ENCODE measurements around the gene TTC28. TPM values are rescaled to one million over a fixed set of nuclear protein-coding genes. Genes with fewer than 3 reads are reported as not detected.
"Not testable (repeated sequence)": the region's sequence is repeated elsewhere in the genome, so short reads cannot be mapped to it uniquely, and the experiment has no call there.

Gene TTC28
- total and polyA plus RNA-seq, 2 donors, result 15.9 to 81.9 TPM

GRCh38 chr22:28656181-28656580, 23.5 kb downstream of the TTC28 start:
- WGBS, result 60% methylated on average over 3 of the region's 3 CpGs
- no peak for DNase-seq (ENCODE audit: extremely low spot score)
- Histone ChIP-seq H3K27ac (ENCODE audit: low read depth) (no peak overlapping the region), H3K4me3 (ENCODE audit: low read depth, low read length) (no peak overlapping the region), H3K4me1 (ENCODE audit: insufficient read depth) (no peaks in the 10 kb centered on the region), H3K36me3 (ENCODE audit: insufficient read depth) (no peaks in the 10 kb centered on the region)

GRCh38 chr22:28650463-28650862, 29.2 kb downstream of the TTC28 start:
- Histone ChIP-seq H3K27ac (ENCODE audit: low read depth) (no peak overlapping the region), H3K4me3 (ENCODE audit: low read depth, low read length) (no peak overlapping the region), H3K36me3 (ENCODE audit: insufficient read depth) (no peaks in the 10 kb centered on the region), H3K4me1 (ENCODE audit: insufficient read depth) (no peaks in the 10 kb centered on the region)
- DNase-seq (ENCODE audit: extremely low spot score), result no peak

- H3K4me3 ChIP-seq (ENCODE audit: low read depth, low read length), result no peak overlapping the region
- H3K36me3 ChIP-seq (ENCODE audit: insufficient read depth), result no peaks in the 10 kb centered on the region
- 98% methylated on average over 4 of the region's 4 CpGs for WGBS
- H3K27ac ChIP-seq (ENCODE audit: low read depth), result no peak overlapping the region
- DNase-seq (ENCODE audit: extremely low spot score), result no peak
- no peaks in the 10 kb centered on the region for H3K4me1 ChIP-seq (ENCODE audit: insufficient read depth)
Observed at GRCh38 chr22:28648792-28649191, 30.8 kb downstream of the TTC28 start.

GRCh38 chr22:28647216-28647615, 32.4 kb downstream of the TTC28 start:
- no peak overlapping the region for H3K27ac ChIP-seq (ENCODE audit: low read depth)
- 98% methylated on average over 3 of the region's 3 CpGs for WGBS
- H3K4me1 ChIP-seq (ENCODE audit: insufficient read depth), result no peaks in the 10 kb centered on the region
- H3K36me3 ChIP-seq (ENCODE audit: insufficient read depth), result no peaks in the 10 kb centered on the region
- no peak overlapping the region for H3K4me3 ChIP-seq (ENCODE audit: low read depth, low read length)
- no peak for DNase-seq (ENCODE audit: extremely low spot score)

- Histone ChIP-seq H3K36me3 (ENCODE audit: insufficient read depth) (no peaks in the 10 kb centered on the region), H3K4me1 (ENCODE audit: insufficient read depth) (no peaks in the 10 kb centered on the region), H3K27ac (ENCODE audit: low read depth) (no peak overlapping the region), H3K4me3 (ENCODE audit: low read depth, low read length) (no peak overlapping the region)
- 95% methylated on average over 2 of the region's 2 CpGs for WGBS
- DNase-seq (ENCODE audit: extremely low spot score), result no peak
Observed at GRCh38 chr22:28639321-28639720, 40.3 kb downstream of the TTC28 start.

GRCh38 chr22:28637225-28637624, 42.4 kb downstream of the TTC28 start:
- Histone ChIP-seq H3K4me1 (ENCODE audit: insufficient read depth) (no peaks in the 10 kb centered on the region), H3K27ac (ENCODE audit: low read depth) (no peak overlapping the region), H3K36me3 (ENCODE audit: insufficient read depth) (no peaks in the 10 kb centered on the region), H3K4me3 (ENCODE audit: low read depth, low read length) (no peak overlapping the region)
- WGBS, result 91% methylated on average over 8 of the region's 8 CpGs
- no peak for DNase-seq (ENCODE audit: extremely low spot score)

GRCh38 chr22:28630177-28630574, 49.5 kb downstream of the TTC28 start:
- H3K36me3 ChIP-seq (ENCODE audit: insufficient read depth), result no peaks in the 10 kb centered on the region
- no peak overlapping the region for H3K27ac ChIP-seq (ENCODE audit: low read depth)
- no peaks in the 10 kb centered on the region for H3K4me1 ChIP-seq (ENCODE audit: insufficient read depth)
- WGBS, result 91% methylated on average over 1 of the region's 1 CpG
- no peak for DNase-seq (ENCODE audit: extremely low spot score)
- no peak overlapping the region for H3K4me3 ChIP-seq (ENCODE audit: low read depth, low read length)

- no peak for DNase-seq (ENCODE audit: extremely low spot score)
- 74% methylated on average over 4 of the region's 4 CpGs for WGBS
- Histone ChIP-seq H3K4me1 (ENCODE audit: insufficient read depth) (no peaks in the 10 kb centered on the region), H3K27ac (ENCODE audit: low read depth) (no peak overlapping the region), H3K4me3 (ENCODE audit: low read depth, low read length) (no peak overlapping the region), H3K36me3 (ENCODE audit: insufficient read depth) (no peaks in the 10 kb centered on the region)
Observed at GRCh38 chr22:28629420-28630176, 50.0 kb downstream of the TTC28 start.

GRCh38 chr22:28628766-28629165, 50.9 kb downstream of the TTC28 start:
- H3K4me3 ChIP-seq (ENCODE audit: low read depth, low read length), result no peak overlapping the region
- 92% methylated on average over 1 of the region's 1 CpG for WGBS
- no peaks in the 10 kb centered on the region for H3K36me3 ChIP-seq (ENCODE audit: insufficient read depth)
- no peak overlapping the region for H3K27ac ChIP-seq (ENCODE audit: low read depth)
- H3K4me1 ChIP-seq (ENCODE audit: insufficient read depth), result no peaks in the 10 kb centered on the region
- no peak for DNase-seq (ENCODE audit: extremely low spot score)

- Histone ChIP-seq H3K27ac (ENCODE audit: low read depth) (no peak overlapping the region), H3K36me3 (ENCODE audit: insufficient read depth) (no peaks in the 10 kb centered on the region), H3K4me3 (ENCODE audit: low read depth, low read length) (no peak overlapping the region), H3K4me1 (ENCODE audit: insufficient read depth) (no peaks in the 10 kb centered on the region)
- no peak for DNase-seq (ENCODE audit: extremely low spot score)
Observed at GRCh38 chr22:28627791-28628190, 51.8 kb downstream of the TTC28 start.

GRCh38 chr22:28620244-28620922, 59.3 kb downstream of the TTC28 start:
- 56% methylated on average over 5 of the region's 5 CpGs for WGBS
- Histone ChIP-seq H3K4me3 (ENCODE audit: low read depth, low read length) (no peak overlapping the region), H3K4me1 (ENCODE audit: insufficient read depth) (no peaks in the 10 kb centered on the region), H3K36me3 (ENCODE audit: insufficient read depth) (no peaks in the 10 kb centered on the region), H3K27ac (ENCODE audit: low read depth) (no peak overlapping the region)
- no peak for DNase-seq (ENCODE audit: extremely low spot score)

- 90% methylated on average over 2 of the region's 2 CpGs for WGBS
- DNase-seq (ENCODE audit: extremely low spot score), result no peak
- no peak overlapping the region for H3K27ac ChIP-seq (ENCODE audit: low read depth)
- H3K36me3 ChIP-seq (ENCODE audit: insufficient read depth), result no peaks in the 10 kb centered on the region
- no peak overlapping the region for H3K4me3 ChIP-seq (ENCODE audit: low read depth, low read length)
- H3K4me1 ChIP-seq (ENCODE audit: insufficient read depth), result no peaks in the 10 kb centered on the region
Observed at GRCh38 chr22:28619236-28619635, 60.4 kb downstream of the TTC28 start.

- not testable (repeated sequence) for H3K36me3 ChIP-seq (ENCODE audit: insufficient read depth); H3K4me1 ChIP-seq (ENCODE audit: insufficient read depth); H3K27ac ChIP-seq (ENCODE audit: low read depth); DNase-seq (ENCODE audit: extremely low spot score); H3K4me3 ChIP-seq (ENCODE audit: low read depth, low read length)
- 96% methylated on average over 4 of the region's 4 CpGs for WGBS
Observed at GRCh38 chr22:28615423-28615822, 64.2 kb downstream of the TTC28 start.

GRCh38 chr22:28609921-28610320, 69.7 kb downstream of the TTC28 start:
- H3K36me3 ChIP-seq (ENCODE audit: insufficient read depth), result no peaks in the 10 kb centered on the region
- H3K4me3 ChIP-seq (ENCODE audit: low read depth, low read length), result no peak overlapping the region
- H3K27ac ChIP-seq (ENCODE audit: low read depth), result no peak overlapping the region
- no peaks in the 10 kb centered on the region for H3K4me1 ChIP-seq (ENCODE audit: insufficient read depth)
- DNase-seq (ENCODE audit: extremely low spot score), result no peak
- WGBS, result 85% methylated on average over 5 of the region's 5 CpGs
